ENCODE data around the gene APEH.
"Not testable (repeated sequence)": the region's sequence is repeated elsewhere in the genome, so short reads cannot be mapped to it uniquely, and the experiment has no call there.

Gene APEH

GRCh38 chr3:49689908-49690624 is 15.9 kb downstream of the APEH start:
- not testable (repeated sequence) for DNase-seq (ENCODE audit: low read depth in 2 of 2)

GRCh38 chr3:49690856-49691255 is 16.7 kb downstream of the APEH start:
- DNase-seq (ENCODE audit: low read depth in 2 of 2): not testable (repeated sequence)

- not testable (repeated sequence) for DNase-seq (ENCODE audit: low read depth in 2 of 2)
Observed at GRCh38 chr3:49691481-49691880, 17.3 kb downstream of the APEH start.

- not testable (repeated sequence) for DNase-seq (ENCODE audit: low read depth in 2 of 2)
Observed at GRCh38 chr3:49694409-49695070, 20.4 kb downstream of the APEH start.

GRCh38 chr3:49695350-49696015 is 21.3 kb downstream of the APEH start:
- not testable (repeated sequence) for DNase-seq (ENCODE audit: low read depth in 2 of 2)

GRCh38 chr3:49699281-49699979 is 25.3 kb downstream of the APEH start:
- no peak for DNase-seq (ENCODE audit: low read depth in 2 of 2)

GRCh38 chr3:49700014-49700413 is 25.9 kb downstream of the APEH start:
- DNase-seq (ENCODE audit: low read depth in 2 of 2): no peak

GRCh38 chr3:49700453-49701128 is 26.4 kb downstream of the APEH start:
- no peak for DNase-seq (ENCODE audit: low read depth in 2 of 2)

GRCh38 chr3:49701388-49702077 is 27.4 kb downstream of the APEH start:
- no peak for DNase-seq (ENCODE audit: low read depth in 2 of 2)

GRCh38 chr3:49702672-49703071 is 28.5 kb downstream of the APEH start:
- no peak for DNase-seq (ENCODE audit: low read depth in 2 of 2)

- DNase-seq (ENCODE audit: low read depth in 2 of 2): peak; percentile 48 to 50
Observed at GRCh38 chr3:49703443-49703927, 29.3 kb downstream of the APEH start.

GRCh38 chr3:49703956-49704355 is 29.8 kb downstream of the APEH start:
- DNase-seq (ENCODE audit: low read depth in 2 of 2): no peak

- DNase-seq (ENCODE audit: low read depth in 2 of 2): no peak
Observed at GRCh38 chr3:49704629-49705028, 30.5 kb downstream of the APEH start.

- no peak for DNase-seq (ENCODE audit: low read depth in 2 of 2)
Observed at GRCh38 chr3:49705390-49705960, 31.3 kb downstream of the APEH start.

- DNase-seq (ENCODE audit: low read depth in 2 of 2): no peak
Observed at GRCh38 chr3:49706456-49707112, 32.4 kb downstream of the APEH start.

GRCh38 chr3:49707113-49707480 is 32.9 kb downstream of the APEH start:
- no peak for DNase-seq (ENCODE audit: low read depth in 2 of 2)

GRCh38 chr3:49709852-49710251 is 35.7 kb downstream of the APEH start:
- no peak for DNase-seq (ENCODE audit: low read depth in 2 of 2)

GRCh38 chr3:49711489-49711888 is 37.3 kb downstream of the APEH start:
- no peak for DNase-seq (ENCODE audit: low read depth in 2 of 2)

- no peak for DNase-seq (ENCODE audit: low read depth in 2 of 2)
Observed at GRCh38 chr3:49712166-49712565, 38.0 kb downstream of the APEH start.
